WTC11 (cell line): ENCODE measurements around the gene CCS. TPM values are rescaled to one million over a fixed set of nuclear protein-coding genes. Genes with fewer than 3 reads are reported as not detected.
A peak's percentile ranks its signal among the peaks of the same experiment; 100 is the strongest.
"Not testable (repeated sequence)": the region's sequence is repeated elsewhere in the genome, so short reads cannot be mapped to it uniquely, and the experiment has no call there.

ENCODE experiments used
- ATAC-seq: fragments of 200-7000 bp; cut with Tn5 transposase; 2 replicates; pipeline ENCODE4 v1.10.0; 2021; ENCODE audit warnings: mild to moderate bottlenecking, moderate library complexity
- CTCF ChIA-PET: fragments of 300-600 bp; sonication (Branson Sonifier 250); formaldehyde crosslinking; loops from one replicate; lab custom pipeline; 2021; ENCODE audit warnings: antibody characterized with exemption; lab: Charles Lee
- POLR2A ChIA-PET: fragments of 350-600 bp; sonication (Branson Sonifier 250); formaldehyde crosslinking; loops from one replicate; lab custom pipeline; 2021; ENCODE audit warnings: antibody characterized with exemption; lab: Charles Lee
- DNase-seq: peaks from one replicate; pipeline ENCODE4 v3.0.0; 2021; ENCODE audit warnings: low spot score
- H3K27ac Mint-ChIP-seq: 2 replicates; pipeline ENCODE4 v1.8.0; 2021; ENCODE audit warnings: mixed read lengths
- H3K27me3 Mint-ChIP-seq: 2 replicates; pipeline ENCODE4 v1.8.0; 2021; ENCODE audit warnings: low read depth, mild to moderate bottlenecking, moderate library complexity, mixed read lengths
- H3K36me3 Mint-ChIP-seq: 2 replicates; pipeline ENCODE4 v1.8.0; 2021; ENCODE audit warnings: mixed read lengths
- H3K4me1 Mint-ChIP-seq: 2 replicates; pipeline ENCODE4 v1.8.0; 2022; ENCODE audit warnings: mixed read lengths
- H3K4me3 Mint-ChIP-seq: 2 replicates; pipeline ENCODE4 v1.8.0; 2021; ENCODE audit warnings: mild to moderate bottlenecking, moderate library complexity, mixed read lengths
- H3K9me3 Mint-ChIP-seq: 2 replicates; pipeline ENCODE4 v1.8.0; 2021; ENCODE audit warnings: mixed read lengths
- CREM ChIP-seq: sonication (generic); formaldehyde crosslinking; IDR thresholded peaks from 2 replicates; pipeline ENCODE4 v1.8.1; 2022; ENCODE audit warnings: mild to moderate bottlenecking, missing genetic modification reagents, moderate library complexity
- ELF4 ChIP-seq: sonication (generic); formaldehyde crosslinking; IDR thresholded peaks from 2 replicates; pipeline ENCODE4 v1.8.1; 2022; ENCODE audit warnings: low read depth, mild to moderate bottlenecking, moderate library complexity, missing genetic modification reagents
- EMX1 ChIP-seq: fragments of 250-450 bp; sonication (Bioruptor Pico); IDR thresholded peaks from 2 replicates; pipeline ENCODE4 v1.8.0; 2021; ENCODE audit warnings: mild to moderate bottlenecking
- FOXK1 ChIP-seq: sonication (generic); formaldehyde crosslinking; IDR thresholded peaks from 2 replicates; pipeline ENCODE4 v1.8.0; 2022; ENCODE audit warnings: mild to moderate bottlenecking, moderate library complexity, missing genetic modification reagents
- GABPB1 ChIP-seq: sonication (generic); formaldehyde crosslinking; IDR thresholded peaks from 2 replicates; pipeline ENCODE4 v1.8.1; 2023; ENCODE audit warnings: mild to moderate bottlenecking, missing genetic modification reagents
- OVOL2 ChIP-seq: fragments of 250-450 bp; sonication (Bioruptor Pico); IDR thresholded peaks from 2 replicates; pipeline ENCODE4 v1.9.0; 2021; ENCODE audit warnings: mild to moderate bottlenecking, borderline replicate concordance
- RELA ChIP-seq: sonication (generic); formaldehyde crosslinking; IDR thresholded peaks from 2 replicates; pipeline ENCODE4 v1.8.1; 2022; ENCODE audit warnings: missing genetic modification reagents, mild to moderate bottlenecking, borderline replicate concordance
- ZBTB21 ChIP-seq: sonication (generic); formaldehyde crosslinking; IDR thresholded peaks from 2 replicates; pipeline ENCODE4 v1.8.1; 2023; ENCODE audit warnings: mild to moderate bottlenecking, missing genetic modification reagents, borderline replicate concordance
- ZNF263 ChIP-seq: sonication (generic); formaldehyde crosslinking; IDR thresholded peaks from 2 replicates; pipeline ENCODE4 v1.8.1; 2022; ENCODE audit warnings: low read depth, mild to moderate bottlenecking, moderate library complexity, missing genetic modification reagents
- ZNF396 ChIP-seq: fragments of 250-450 bp; sonication (Bioruptor Pico); IDR thresholded peaks from 2 replicates; pipeline ENCODE4 v1.8.0; 2021; ENCODE audit warnings: mild to moderate bottlenecking, moderate library complexity, borderline replicate concordance
- ZNF423 ChIP-seq: fragments of 250-450 bp; sonication (Bioruptor Pico); IDR thresholded peaks from 2 replicates; pipeline ENCODE4 v2.1.2; 2022; ENCODE audit warnings: mild to moderate bottlenecking, moderate library complexity
- total RNA-seq: library from RNA; stranded (reverse); gene quantifications from 3 replicates; pipeline ENCODE4 v1.2.3, GENCODE V29; 2021
- TF ChIP-seq, protein P1 (sequence below): sonication (generic); formaldehyde crosslinking; IDR thresholded peaks from 2 replicates; pipeline ENCODE4 v1.8.1; 2023; ENCODE audit warnings: mild to moderate bottlenecking, missing genetic modification reagents
- TF ChIP-seq, protein P2 (sequence below): fragments of 250-450 bp; sonication (Bioruptor Pico); IDR thresholded peaks from 2 replicates; pipeline ENCODE4 v1.9.0; 2021; ENCODE audit warnings: mild to moderate bottlenecking
- TF ChIP-seq, protein P3 (sequence below): fragments of 250-450 bp; sonication (Bioruptor Pico); IDR thresholded peaks from 2 replicates; pipeline ENCODE4 v1.9.0; 2021; ENCODE audit warnings: moderate library complexity, mild to moderate bottlenecking, inconsistent platforms, borderline replicate concordance
- TF ChIP-seq, protein P4 (sequence below): sonication (generic); formaldehyde crosslinking; IDR thresholded peaks from 2 replicates; pipeline ENCODE4 v1.8.0; 2022; ENCODE audit warnings: mild to moderate bottlenecking, missing genetic modification reagents
- TF ChIP-seq, protein P5 (sequence below): sonication (generic); formaldehyde crosslinking; IDR thresholded peaks from 2 replicates; pipeline ENCODE4 v1.8.1; 2023; ENCODE audit warnings: mild to moderate bottlenecking, missing genetic modification reagents, borderline replicate concordance
- TF ChIP-seq, protein P6 (sequence below): sonication (generic); formaldehyde crosslinking; IDR thresholded peaks from 2 replicates; pipeline ENCODE4 v1.8.0; 2022; ENCODE audit warnings: mild to moderate bottlenecking, missing genetic modification reagents

The CCS gene
- total RNA-seq, 1 experiment from 2014 or later, result 35.9 TPM

DNA sequence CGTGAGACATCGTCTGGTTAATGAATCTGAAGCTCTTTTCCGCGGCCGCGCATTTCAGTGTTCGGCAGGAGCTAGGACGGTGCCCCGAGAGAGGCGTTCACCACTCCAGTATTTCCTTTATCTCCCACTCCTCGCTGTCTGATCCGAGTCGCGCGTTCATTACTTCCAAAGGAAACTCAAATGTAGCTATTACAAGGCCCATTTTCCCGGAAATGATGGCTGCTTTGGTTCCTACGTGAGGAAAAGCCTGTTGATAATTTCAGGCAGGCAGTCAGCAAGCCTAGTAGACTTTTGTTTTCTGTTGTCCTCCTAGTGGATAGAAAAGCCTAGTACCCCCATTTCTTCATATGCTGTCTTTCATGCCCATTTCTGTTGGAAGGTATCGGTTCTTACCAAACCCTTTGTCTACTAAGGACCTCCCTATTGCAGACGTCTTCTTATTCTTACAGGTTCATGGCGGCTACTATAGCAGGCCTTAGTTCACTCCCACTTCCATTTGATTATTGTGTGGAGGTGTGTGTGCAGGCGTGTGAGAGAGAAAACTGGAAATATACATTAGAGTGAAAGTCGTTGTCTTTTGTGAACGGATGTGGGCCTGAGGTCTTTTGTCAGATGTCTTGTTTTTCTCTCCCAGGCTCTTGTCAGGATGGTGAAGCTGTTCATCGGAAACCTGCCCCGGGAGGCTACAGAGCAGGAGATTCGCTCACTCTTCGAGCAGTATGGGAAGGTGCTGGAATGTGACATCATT, 46.3 kb downstream of the CCS start:
- CTCF ChIA-PET, result interaction anchor here (0.5 to 2.1 kb wide), 6 partner anchors 16 to 337 kb away, joined by 3 to 23 read pairs (median 4); partner anchors contain the start of genes CCDC87, CCS and RBM4B
- peaks cover 64% of the 10 kb centered on the region for H3K4me1 Mint-ChIP-seq
- no peaks in the 10 kb centered on the region for H3K9me3 Mint-ChIP-seq
- ATAC-seq, result no peak
- peak overlapping the region; percentile 99 for H3K27ac Mint-ChIP-seq
- POLR2A ChIA-PET, result interaction anchor here (0.6 to 3.0 kb wide), 11 partner anchors 9 to 93 kb away, joined by 3 to 38 read pairs (median 12); partner anchors contain the start of genes CCDC87, CCS, RBM14 and RBM4B
- peaks cover 60% of the 10 kb centered on the region for H3K36me3 Mint-ChIP-seq
- no peaks in the 10 kb centered on the region for H3K27me3 Mint-ChIP-seq
- DNase-seq, result no peak
- H3K4me3 Mint-ChIP-seq, result peak overlapping the region; percentile 99
- TF ChIP-seq, protein P1, sequence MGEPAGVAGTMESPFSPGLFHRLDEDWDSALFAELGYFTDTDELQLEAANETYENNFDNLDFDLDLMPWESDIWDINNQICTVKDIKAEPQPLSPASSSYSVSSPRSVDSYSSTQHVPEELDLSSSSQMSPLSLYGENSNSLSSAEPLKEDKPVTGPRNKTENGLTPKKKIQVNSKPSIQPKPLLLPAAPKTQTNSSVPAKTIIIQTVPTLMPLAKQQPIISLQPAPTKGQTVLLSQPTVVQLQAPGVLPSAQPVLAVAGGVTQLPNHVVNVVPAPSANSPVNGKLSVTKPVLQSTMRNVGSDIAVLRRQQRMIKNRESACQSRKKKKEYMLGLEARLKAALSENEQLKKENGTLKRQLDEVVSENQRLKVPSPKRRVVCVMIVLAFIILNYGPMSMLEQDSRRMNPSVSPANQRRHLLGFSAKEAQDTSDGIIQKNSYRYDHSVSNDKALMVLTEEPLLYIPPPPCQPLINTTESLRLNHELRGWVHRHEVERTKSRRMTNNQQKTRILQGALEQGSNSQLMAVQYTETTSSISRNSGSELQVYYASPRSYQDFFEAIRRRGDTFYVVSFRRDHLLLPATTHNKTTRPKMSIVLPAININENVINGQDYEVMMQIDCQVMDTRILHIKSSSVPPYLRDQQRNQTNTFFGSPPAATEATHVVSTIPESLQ (CRISPR knock-in tag), result no peak
- no peak for TF ChIP-seq FOXK1 (CRISPR knock-in tag)
- TF ChIP-seq, protein P2, sequence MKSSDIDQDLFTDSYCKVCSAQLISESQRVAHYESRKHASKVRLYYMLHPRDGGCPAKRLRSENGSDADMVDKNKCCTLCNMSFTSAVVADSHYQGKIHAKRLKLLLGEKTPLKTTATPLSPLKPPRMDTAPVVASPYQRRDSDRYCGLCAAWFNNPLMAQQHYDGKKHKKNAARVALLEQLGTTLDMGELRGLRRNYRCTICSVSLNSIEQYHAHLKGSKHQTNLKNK (CRISPR knock-in tag), result no peak
- TF ChIP-seq, protein P3, sequence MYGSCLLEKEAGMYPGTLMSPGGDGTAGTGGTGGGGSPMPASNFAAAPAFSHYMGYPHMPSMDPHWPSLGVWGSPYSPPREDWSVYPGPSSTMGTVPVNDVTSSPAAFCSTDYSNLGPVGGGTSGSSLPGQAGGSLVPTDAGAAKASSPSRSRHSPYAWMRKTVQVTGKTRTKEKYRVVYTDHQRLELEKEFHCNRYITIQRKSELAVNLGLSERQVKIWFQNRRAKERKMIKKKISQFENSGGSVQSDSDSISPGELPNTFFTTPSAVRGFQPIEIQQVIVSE (CRISPR knock-in tag), result no peak
- TF ChIP-seq, protein P4, sequence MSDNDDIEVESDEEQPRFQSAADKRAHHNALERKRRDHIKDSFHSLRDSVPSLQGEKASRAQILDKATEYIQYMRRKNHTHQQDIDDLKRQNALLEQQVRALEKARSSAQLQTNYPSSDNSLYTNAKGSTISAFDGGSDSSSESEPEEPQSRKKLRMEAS (CRISPR knock-in tag), result no peak
- no peak for TF ChIP-seq ZBTB21 (CRISPR knock-in tag)
- no peak for TF ChIP-seq RELA (CRISPR knock-in tag)
- no peak for TF ChIP-seq ELF4
- TF ChIP-seq, protein P5, sequence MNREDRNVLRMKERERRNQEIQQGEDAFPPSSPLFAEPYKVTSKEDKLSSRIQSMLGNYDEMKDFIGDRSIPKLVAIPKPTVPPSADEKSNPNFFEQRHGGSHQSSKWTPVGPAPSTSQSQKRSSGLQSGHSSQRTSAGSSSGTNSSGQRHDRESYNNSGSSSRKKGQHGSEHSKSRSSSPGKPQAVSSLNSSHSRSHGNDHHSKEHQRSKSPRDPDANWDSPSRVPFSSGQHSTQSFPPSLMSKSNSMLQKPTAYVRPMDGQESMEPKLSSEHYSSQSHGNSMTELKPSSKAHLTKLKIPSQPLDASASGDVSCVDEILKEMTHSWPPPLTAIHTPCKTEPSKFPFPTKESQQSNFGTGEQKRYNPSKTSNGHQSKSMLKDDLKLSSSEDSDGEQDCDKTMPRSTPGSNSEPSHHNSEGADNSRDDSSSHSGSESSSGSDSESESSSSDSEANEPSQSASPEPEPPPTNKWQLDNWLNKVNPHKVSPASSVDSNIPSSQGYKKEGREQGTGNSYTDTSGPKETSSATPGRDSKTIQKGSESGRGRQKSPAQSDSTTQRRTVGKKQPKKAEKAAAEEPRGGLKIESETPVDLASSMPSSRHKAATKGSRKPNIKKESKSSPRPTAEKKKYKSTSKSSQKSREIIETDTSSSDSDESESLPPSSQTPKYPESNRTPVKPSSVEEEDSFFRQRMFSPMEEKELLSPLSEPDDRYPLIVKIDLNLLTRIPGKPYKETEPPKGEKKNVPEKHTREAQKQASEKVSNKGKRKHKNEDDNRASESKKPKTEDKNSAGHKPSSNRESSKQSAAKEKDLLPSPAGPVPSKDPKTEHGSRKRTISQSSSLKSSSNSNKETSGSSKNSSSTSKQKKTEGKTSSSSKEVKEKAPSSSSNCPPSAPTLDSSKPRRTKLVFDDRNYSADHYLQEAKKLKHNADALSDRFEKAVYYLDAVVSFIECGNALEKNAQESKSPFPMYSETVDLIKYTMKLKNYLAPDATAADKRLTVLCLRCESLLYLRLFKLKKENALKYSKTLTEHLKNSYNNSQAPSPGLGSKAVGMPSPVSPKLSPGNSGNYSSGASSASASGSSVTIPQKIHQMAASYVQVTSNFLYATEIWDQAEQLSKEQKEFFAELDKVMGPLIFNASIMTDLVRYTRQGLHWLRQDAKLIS, result no peak
- TF ChIP-seq GABPB1 (CRISPR knock-in tag), result no peak
- TF ChIP-seq ZNF423 (CRISPR knock-in tag), result no peak
- no peak for TF ChIP-seq ZNF263
- TF ChIP-seq CREM (CRISPR knock-in tag), result no peak; the same call in 1 of the 2 replicates
- TF ChIP-seq OVOL2 (CRISPR knock-in tag), result no peak
- TF ChIP-seq, protein P6, sequence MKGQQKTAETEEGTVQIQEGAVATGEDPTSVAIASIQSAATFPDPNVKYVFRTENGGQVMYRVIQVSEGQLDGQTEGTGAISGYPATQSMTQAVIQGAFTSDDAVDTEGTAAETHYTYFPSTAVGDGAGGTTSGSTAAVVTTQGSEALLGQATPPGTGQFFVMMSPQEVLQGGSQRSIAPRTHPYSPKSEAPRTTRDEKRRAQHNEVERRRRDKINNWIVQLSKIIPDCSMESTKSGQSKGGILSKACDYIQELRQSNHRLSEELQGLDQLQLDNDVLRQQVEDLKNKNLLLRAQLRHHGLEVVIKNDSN, result no peak
- TF ChIP-seq EMX1 (CRISPR knock-in tag), result no peak
- TF ChIP-seq ZNF396, result no peak

DNA sequence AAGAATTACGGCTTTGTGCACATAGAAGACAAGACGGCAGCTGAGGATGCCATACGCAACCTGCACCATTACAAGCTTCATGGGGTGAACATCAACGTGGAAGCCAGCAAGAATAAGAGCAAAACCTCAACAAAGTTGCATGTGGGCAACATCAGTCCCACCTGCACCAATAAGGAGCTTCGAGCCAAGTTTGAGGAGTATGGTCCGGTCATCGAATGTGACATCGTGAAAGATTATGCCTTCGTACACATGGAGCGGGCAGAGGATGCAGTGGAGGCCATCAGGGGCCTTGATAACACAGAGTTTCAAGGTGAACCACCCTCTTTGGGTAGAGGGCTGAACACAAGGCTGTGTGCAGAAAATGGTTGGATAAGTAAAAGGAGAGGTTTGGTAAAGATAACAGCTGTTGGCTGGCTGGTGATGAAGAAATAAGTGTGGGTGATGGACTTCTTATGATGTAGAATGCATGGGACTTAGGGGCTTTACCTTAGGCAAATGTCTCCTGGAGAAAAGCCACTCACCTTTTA, 46.9 kb downstream of the CCS start:
- Mint-ChIP-seq H3K4me3 (peak overlapping the region; percentile 99), H3K27ac (peak overlapping the region; percentile 99), H3K4me1 (peaks cover 67% of the 10 kb centered on the region), H3K36me3 (peaks cover 61% of the 10 kb centered on the region)
- ChIA-PET POLR2A (interaction anchor here (0.6 to 3.0 kb wide), 3 partner anchors 9 to 38 kb away, joined by 3 to 38 read pairs (median 27); partner anchors contain the start of gene RBM4B), CTCF (interaction anchor here (1.0 kb wide), 1 partner anchor 148 kb away, joined by 4 read pairs; no protein-coding TSS in a partner anchor)
- H3K9me3 Mint-ChIP-seq, H3K27me3 Mint-ChIP-seq, DNase-seq, ATAC-seq: not testable (repeated sequence)
